ENCODE data around the gene NTPCR.

NTPCR gene

DNA sequence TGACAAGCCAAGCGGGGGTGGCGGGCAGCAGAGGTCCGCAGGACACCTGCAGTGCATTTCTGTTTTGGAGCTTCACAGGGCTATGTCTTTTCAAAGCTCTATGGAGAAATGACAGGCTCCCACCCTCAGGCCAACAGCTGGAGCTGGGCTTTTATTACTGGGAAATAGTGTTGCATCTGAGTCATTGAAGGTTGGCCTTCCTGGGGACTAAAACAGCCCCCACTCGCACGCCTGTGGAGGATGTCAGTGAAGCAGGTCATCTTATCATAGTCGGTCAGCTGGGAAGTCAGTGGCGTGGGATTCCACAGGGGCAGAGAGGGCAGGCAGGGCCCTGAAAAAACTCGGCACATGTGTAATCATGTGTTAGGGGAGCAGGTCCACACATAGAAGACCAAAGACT, 55.3 kb downstream of the NTPCR start:
- in situ Hi-C loops (cut with HindIII; ENCODE audit: low sequenced_read_pairs), result no loop called here

DNA sequence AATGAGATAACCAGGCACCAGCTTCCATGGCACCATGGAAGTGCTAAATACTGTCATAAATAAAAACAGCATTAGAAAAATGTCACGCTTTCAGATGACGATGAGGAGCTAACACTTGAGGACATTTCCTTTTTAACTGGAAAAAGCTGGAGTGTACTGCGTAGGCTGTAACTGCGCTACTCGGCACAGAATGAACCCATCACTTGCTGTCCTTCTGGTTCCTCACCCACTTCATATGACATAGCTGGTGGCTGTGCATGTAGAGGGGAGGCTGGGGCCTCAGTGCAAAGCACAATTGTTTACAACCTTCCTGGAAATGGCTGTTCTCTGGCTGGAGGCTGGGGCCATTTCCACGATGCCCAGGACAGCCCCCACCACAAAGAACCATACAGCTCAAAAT, 55.7 kb downstream of the NTPCR start:
- in situ Hi-C loops (cut with HindIII; ENCODE audit: low sequenced_read_pairs), result no loop called here

DNA sequence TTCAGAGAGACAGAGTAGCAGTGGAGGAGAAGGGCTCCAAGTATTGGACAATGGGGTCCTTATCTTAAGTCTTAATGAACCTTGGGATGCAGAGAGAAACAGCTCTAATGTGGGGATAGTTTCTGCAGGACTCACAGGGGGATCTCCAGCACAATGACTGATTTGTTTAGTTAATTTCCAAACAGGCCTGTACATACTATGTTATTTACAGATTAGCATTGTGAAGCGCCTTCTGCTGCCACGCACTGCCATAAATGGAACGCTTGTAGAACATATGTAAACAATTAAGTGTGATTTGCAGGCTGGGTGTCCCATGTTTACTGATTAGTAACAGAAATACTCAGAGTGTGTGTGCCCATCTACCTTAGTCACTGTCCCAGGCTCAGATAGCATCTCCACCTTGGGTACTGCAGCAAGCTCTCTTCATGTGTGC, 56.1 kb downstream of the NTPCR start:
- in situ Hi-C loops (cut with HindIII; ENCODE audit: low sequenced_read_pairs), result no loop called here

DNA sequence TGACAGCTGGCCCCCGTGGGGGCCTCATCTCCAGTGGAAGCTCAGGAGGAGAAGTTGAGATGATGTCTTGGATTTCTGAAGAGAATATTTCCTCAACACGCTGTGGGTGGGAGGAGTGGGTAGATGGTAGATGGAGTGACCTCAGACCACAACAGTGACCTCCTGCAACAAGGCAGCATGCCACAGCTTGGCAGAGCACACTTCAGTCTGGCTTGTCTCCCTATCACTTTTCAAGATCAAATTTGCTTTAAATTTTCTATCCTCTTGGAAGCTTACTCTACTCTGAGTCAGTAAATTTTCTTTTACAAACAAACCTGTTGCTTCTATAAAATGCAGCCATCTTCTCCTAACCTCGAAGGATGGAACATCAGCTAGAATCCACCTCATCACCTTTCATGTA, 59.7 kb downstream of the NTPCR start:
- in situ Hi-C loops (cut with HindIII; ENCODE audit: low sequenced_read_pairs), result no loop called here

DNA sequence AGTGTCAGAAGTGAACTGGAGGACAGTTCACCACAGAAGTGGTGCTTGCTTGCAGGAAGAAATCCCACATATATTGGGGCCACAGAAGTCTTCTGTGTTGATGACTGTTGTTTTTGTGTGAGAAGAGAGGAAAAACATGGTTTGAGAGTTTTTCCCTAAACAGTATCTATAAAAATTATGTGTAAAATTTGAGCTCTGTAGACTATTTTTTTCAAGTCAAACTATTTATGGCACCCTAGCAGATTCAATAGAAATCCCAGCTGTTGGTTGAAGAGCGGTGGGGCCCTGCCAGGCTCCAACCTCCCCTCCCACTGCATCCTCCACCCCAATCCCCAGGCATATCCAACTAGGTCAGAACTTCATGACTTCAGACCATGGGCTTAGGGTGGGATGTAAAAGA, 61.6 kb downstream of the NTPCR start:
- in situ Hi-C loops (cut with HindIII; ENCODE audit: low sequenced_read_pairs), result no loop called here

DNA sequence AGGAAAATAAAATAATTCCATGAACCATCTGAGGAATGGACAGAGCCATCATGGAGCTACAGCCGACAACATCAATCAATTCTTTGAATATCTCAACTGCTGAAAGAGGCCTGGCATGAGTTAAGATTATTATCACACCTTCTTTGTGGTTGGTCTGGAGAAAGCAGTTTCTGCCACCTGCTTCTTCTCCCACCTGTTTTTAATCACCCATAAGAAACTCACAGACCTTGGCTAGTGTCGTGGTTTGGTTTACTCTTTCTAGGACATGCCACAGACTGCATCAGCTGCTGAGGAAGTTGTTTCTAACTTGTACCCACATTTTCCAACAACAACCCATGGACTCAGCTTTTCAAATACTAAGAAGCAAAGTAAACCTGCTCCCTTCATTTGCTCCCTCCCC, 65.6 kb downstream of the NTPCR start:
- in situ Hi-C loops (cut with HindIII; ENCODE audit: low sequenced_read_pairs), result no loop called here

DNA sequence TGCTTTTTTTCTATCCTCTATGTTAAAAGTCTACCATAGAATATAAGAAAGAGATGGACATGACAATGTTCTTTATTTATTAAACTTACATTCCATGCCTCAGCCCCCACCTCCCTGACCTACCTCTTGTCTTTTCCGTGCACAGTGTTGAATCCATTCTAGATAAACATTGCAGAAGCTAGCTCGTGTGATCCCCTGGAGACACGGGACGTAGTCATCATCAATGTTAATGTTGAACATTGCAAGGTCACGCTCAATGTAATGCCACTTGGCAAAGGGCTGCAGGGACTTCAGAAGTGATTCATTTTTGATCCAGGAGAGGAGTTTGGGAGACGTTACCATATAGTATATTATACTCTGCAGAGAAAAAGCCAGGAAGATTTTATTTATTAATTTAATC, 66.4 kb downstream of the NTPCR start:
- in situ Hi-C loops (cut with HindIII; ENCODE audit: low sequenced_read_pairs), result no loop called here

DNA sequence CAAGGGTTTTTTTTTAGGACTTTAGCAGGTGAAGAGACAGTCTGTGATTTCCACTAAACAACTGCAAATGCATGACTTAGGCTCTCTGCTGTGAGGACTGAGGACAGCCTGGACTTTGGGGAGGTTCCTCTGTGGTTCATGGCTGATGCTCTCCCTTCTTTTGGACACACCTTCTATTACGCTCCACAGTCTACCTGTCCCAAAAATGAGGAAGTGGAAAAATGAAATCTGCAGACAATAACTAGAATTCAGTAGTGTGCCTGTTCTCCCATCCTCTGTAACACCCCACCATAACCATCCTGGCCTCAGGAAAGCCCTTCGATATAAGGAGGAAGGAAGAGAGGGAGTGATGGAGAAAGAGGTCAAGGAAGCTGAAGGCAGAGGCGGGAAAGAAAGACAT, 68.7 kb downstream of the NTPCR start:
- in situ Hi-C loops (cut with HindIII; ENCODE audit: low sequenced_read_pairs), result no loop called here

DNA sequence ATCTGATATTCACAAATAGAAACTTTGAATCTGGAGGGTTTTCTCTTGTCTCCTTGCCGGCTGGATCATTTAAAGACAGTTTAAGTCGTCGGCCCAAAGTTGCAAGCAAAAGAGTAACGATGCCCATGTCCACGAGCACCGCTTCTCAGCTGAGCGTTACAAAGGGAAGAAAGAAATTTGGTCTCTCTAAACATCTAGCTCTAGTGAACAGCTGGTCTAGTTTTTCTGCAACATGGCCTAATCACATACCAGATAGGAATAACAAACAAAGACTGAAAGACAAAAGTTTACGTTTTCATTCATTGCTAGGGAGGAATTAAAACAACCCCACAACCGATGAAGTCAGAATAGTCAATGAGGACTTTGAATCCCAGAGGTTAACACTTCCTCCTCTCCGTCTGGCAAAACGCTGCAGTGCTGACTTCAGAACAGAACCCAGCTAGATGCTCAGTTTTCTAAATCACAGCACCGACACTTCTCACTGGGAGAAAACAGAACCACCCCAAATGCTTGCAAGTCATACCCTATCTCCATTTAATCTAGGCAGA, 69.4 kb downstream of the NTPCR start:
- in situ Hi-C loops (cut with HindIII; ENCODE audit: low sequenced_read_pairs), result no loop called here

DNA sequence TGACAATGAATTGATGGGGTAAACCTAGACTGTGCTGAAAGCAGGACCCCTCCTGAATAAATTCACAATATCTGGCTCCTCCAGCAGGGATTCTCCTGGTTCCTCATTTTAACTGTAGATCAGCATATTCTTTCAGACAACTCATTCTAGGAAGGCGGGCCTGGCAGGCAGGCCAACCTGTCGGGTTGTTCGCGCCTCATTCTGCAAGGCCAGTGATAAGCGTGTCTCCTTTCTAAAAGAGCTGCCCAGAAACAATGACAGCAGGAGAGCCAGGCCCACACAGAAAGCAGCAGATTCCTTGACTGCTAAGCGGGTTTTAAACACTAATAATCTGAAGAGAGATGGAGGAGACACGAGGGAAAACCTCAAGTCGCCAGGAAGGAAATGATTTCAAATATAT, 70.0 kb downstream of the NTPCR start:
- in situ Hi-C loops (cut with HindIII; ENCODE audit: low sequenced_read_pairs), result no loop called here

DNA sequence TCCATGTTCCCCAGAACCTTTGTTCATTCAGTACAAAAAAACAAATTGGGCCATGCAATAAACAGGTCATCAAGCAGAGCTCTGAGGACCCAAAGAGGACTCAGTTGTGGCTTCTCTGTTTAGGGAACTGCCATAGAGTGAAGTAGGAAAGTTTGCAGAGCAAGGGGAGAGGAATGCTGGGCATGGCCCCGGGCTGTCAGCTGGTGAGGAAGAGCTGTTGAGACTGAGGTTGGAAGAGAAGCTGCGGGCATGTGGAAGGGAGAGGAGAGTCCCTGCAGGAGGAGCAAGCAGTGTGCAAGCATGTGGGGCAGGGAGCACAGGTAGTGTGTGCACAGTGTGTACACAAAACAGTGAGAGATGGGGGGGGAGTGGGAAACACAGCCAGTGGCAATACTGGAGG, 71.8 kb downstream of the NTPCR start:
- in situ Hi-C loops (cut with HindIII; ENCODE audit: low sequenced_read_pairs), result no loop called here

DNA sequence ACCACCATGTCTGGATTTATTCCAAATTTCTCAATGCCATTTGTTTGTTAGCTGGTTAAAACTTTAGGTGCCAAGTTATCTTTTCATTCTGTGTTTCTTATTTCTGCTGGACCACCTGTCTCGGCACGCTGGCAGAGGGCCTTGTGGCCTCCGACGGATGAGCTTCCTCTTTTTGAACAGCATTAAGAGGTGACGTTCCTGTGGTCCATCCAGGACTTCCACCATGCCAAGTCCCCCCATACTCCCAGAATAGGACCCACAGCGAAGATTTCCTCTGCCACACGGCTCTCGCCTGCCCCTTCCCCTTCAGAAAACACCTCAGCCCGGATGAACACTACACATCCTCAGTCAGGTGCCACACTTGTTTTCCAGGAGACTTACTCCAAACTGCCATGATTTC, 73.8 kb downstream of the NTPCR start:
- in situ Hi-C loops (cut with HindIII; ENCODE audit: low sequenced_read_pairs), result no loop called here

DNA sequence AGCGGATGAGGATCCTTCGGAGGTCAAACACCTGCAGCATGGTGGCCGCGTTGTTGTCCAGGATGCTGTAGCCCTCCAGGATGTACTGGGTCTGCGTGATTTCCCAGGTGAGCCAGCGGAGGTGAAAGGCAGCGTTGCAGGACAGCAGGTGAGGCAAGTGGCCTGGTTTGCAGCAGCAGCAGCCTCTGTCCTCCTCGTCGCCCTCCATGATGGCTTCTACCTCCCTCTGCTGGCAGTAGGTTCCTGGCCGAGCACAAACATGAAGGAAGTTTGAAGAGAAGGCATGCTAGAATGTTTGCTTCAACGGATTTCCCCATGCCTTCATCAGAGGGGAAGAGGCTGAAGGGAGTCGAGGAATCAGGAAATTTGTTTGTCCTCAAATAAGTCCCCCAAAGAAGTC, 74.7 kb downstream of the NTPCR start:
- in situ Hi-C loops (cut with HindIII; ENCODE audit: low sequenced_read_pairs), result no loop called here

DNA sequence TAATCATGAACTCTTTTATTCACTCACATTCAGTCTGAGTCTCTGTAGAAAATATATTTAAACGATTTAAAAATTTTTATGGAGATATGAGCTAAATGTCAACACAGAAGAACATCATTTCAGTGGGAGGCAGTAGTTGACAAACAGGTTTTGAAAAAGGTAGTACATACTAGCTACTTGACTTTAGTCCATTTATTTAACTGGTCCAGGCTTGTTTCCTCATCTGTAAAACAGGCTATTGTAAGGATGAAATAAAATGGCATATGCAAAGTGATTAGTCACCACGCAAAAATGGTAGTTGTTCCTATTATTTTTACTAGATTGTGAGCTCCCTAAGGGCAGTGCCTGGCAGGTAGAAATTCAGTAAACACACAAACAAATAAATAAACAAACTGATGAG, 75.2 kb downstream of the NTPCR start:
- in situ Hi-C loops (cut with HindIII; ENCODE audit: low sequenced_read_pairs), result no loop called here

DNA sequence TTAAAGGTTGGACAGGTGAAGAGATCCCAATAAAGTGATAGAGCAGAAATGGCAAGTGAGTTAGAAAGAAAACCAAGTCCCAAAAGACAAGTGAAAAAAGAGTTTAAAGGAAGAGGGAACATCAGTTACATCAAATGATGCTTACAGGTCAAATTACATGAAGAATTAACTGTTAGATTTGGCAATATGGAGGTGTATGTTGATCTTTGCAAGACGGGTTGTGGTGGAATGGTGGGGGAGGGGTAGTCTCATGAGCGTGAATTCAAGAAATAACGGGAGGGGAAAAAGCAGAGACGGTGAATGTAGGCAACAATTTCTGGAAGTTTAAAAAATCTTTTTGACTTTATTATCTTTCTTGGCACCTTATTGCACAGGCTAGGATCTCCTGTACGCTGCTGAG, 76.6 kb downstream of the NTPCR start:
- in situ Hi-C loops (cut with HindIII; ENCODE audit: low sequenced_read_pairs), result no loop called here

DNA sequence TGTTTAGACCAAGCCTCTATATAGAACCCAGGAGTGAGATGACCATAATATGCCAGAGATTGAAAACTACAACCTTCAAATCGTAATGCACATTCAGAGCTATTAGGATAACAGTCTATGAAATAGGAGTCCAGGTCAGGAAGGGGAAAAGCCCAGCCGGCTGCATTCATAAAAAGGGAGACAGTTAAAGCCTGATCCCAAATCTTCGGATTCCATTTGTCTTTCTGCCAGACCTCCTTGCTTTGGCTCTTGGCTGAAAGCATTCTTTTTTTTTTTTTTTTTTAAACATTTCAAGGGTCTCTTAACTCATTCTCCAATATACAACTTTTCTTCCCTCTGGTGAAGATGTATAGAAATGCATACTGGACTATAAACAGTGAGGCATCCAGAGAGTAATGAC, 81.1 kb downstream of the NTPCR start:
- in situ Hi-C loops (cut with HindIII; ENCODE audit: low sequenced_read_pairs), result no loop called here

DNA sequence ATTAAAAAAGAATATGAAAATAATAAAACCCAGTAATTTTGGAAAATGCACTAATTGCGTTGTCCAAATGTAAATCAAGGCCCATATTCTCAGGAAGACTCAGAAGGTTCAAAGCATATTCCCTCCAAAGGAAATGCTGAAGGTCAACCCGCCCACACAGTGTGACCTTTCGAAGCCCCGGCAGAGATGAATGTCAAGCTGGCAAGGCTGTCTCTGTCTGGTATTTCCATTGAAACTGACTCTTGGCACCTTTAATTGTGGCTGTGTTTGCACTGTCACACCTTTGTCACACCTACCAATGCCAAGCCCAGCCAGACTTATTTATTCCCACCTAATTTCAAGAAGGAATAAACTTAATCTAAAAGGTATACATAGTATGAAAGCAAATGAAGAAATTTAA, 82.5 kb downstream of the NTPCR start:
- in situ Hi-C loops (cut with HindIII; ENCODE audit: low sequenced_read_pairs), result no loop called here

DNA sequence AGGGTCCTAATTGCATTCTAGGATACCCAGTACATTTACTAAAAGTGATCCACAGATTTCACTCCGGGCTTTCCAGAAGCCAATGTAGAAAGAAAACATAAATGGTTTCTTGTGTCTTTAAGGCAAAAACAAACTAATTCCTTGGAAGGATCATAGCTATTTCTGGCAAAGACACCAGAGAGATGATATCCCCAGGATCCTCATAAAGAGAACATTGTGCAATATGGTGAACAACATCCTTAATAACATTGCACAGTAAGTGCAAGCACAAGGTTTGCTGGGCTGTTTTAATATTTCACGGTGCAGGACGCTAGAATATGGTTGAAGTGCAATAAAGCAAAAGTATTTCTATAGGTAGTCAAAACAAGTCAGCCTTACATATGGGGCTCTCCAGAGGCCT, 83.0 kb downstream of the NTPCR start:
- in situ Hi-C loops (cut with HindIII; ENCODE audit: low sequenced_read_pairs), result no loop called here

Measured in endothelial cell of hepatic sinusoid (primary cell).